Activated naive CD4-positive, alpha-beta T cell treated with anti-CD3 and anti-CD28 coated beads, Interleukin-2, amount 50 U/mL, for 72 hours (primary cell): ENCODE measurements around the gene MTTP. TPM values are rescaled to one million over a fixed set of nuclear protein-coding genes. Genes with fewer than 3 reads are reported as not detected.
"Not testable (repeated sequence)": the region's sequence is repeated elsewhere in the genome, so short reads cannot be mapped to it uniquely, and the experiment has no call there.

Experiments used
- ATAC-seq, 2 donors: fragments of 150-1000 bp; cut with Tn5 transposase; 2 replicates each; pipeline ENCODE4 v1.10.0; 2021; ENCODE audit warnings: mild to moderate bottlenecking in 2 of 2, moderate library complexity in 2 of 2
- DNase-seq, 2 donors: peaks; one replicate each; pipeline ENCODE4 v3.0.0; 2021 to 2022; ENCODE audit warnings: low spot score in 2 of 2
- H3K27ac Mint-ChIP-seq, 2 donors: one replicate each; pipeline ENCODE4 v1.8.0; 2022; ENCODE audit warnings: mild to moderate bottlenecking in 2 of 2, mixed read lengths in 2 of 2
- H3K36me3 Mint-ChIP-seq, 2 donors: one replicate each; pipeline ENCODE4 v1.8.0; 2022; ENCODE audit warnings: mixed read lengths in 2 of 2
- H3K9me3 Mint-ChIP-seq, 2 donors: one replicate each; pipeline ENCODE4 v1.8.0; 2022; ENCODE audit warnings: mixed read lengths in 2 of 2
- total RNA-seq, 2 donors: library from RNA; stranded (reverse); gene quantifications; one replicate each; pipeline ENCODE4 v1.2.3, GENCODE V29; 2022

The MTTP gene
- 1 to 10 TPM in 1 of 2 donors, under 1 TPM in 1; 0.10 to 1.2 TPM for total RNA-seq

GRCh38 chr4:99574530-99575324 is at the start of gene MTTP:
Gene MTTP, plus strand, starts transcription at chr4:99574824. Its CDS starts 86 bp downstream, at chr4:99574910.
- Mint-ChIP-seq H3K9me3 (no peaks in the 10 kb centered on the region), H3K36me3 (no peaks in the 10 kb centered on the region), H3K27ac (no peak within 1 kb of the TSS)
- DNase-seq (no peak), ATAC-seq (no peak)

- H3K9me3 Mint-ChIP-seq, result no peaks in the 10 kb centered on the region
- H3K36me3 Mint-ChIP-seq, result no peaks in the 10 kb centered on the region
- ATAC-seq (no peak), DNase-seq (no peak)
- H3K27ac Mint-ChIP-seq, result no peak overlapping the region
These were observed 45.4 kb upstream of the MTTP start for GRCh38 chr4:99529228-99529627.

GRCh38 chr4:99529956-99530355 is 44.7 kb upstream of the MTTP start:
- Mint-ChIP-seq H3K9me3 (no peaks in the 10 kb centered on the region), H3K27ac (no peak overlapping the region), H3K36me3 (no peaks in the 10 kb centered on the region)
- no peak for DNase-seq
- no peak for ATAC-seq

- H3K36me3 Mint-ChIP-seq, H3K9me3 Mint-ChIP-seq, DNase-seq, ATAC-seq, H3K27ac Mint-ChIP-seq: not testable (repeated sequence)
These were observed 39.9 kb upstream of the MTTP start for GRCh38 chr4:99534699-99535098.

- no peak for DNase-seq
- ATAC-seq, result no peak
- no peak overlapping the region for H3K27ac Mint-ChIP-seq
- H3K9me3 Mint-ChIP-seq, result no peaks in the 10 kb centered on the region
- no peaks in the 10 kb centered on the region for H3K36me3 Mint-ChIP-seq
These were observed 38.4 kb upstream of the MTTP start for GRCh38 chr4:99536271-99536670.

- DNase-seq, result no peak
- ATAC-seq, result no peak
- Mint-ChIP-seq H3K27ac (no peak overlapping the region), H3K9me3 (no peaks in the 10 kb centered on the region), H3K36me3 (no peaks in the 10 kb centered on the region)
These were observed 37.8 kb upstream of the MTTP start for GRCh38 chr4:99536848-99537247.

GRCh38 chr4:99537674-99538073 is 37.0 kb upstream of the MTTP start:
- no peaks in the 10 kb centered on the region for H3K36me3 Mint-ChIP-seq
- DNase-seq, result no peak
- no peak for ATAC-seq
- H3K27ac Mint-ChIP-seq, result no peak overlapping the region
- H3K9me3 Mint-ChIP-seq, result no peaks in the 10 kb centered on the region

GRCh38 chr4:99540277-99540939 is 34.2 kb upstream of the MTTP start:
- ATAC-seq, result no peak
- H3K27ac Mint-ChIP-seq, result no peak overlapping the region
- peaks cover 0 to 12% of the 10 kb centered on the region in 2 donors for H3K9me3 Mint-ChIP-seq
- DNase-seq, result no peak
- H3K36me3 Mint-ChIP-seq, result peaks cover 5 to 12% of the 10 kb centered on the region in 2 donors

GRCh38 chr4:99552872-99553271 is 21.8 kb upstream of the MTTP start:
- H3K27ac Mint-ChIP-seq, result no peak overlapping the region
- ATAC-seq (no peak), DNase-seq (no peak)
- no peaks in the 10 kb centered on the region for H3K9me3 Mint-ChIP-seq
- no peaks in the 10 kb centered on the region for H3K36me3 Mint-ChIP-seq

- DNase-seq (peak; percentile 88 to 94), ATAC-seq (peak; percentile 92 to 95)
- Mint-ChIP-seq H3K36me3 (no peaks in the 10 kb centered on the region), H3K9me3 (no peaks in the 10 kb centered on the region), H3K27ac (peak within 1 kb of the TSS; percentile 97 to 98)
These were observed 11.1 kb upstream of the MTTP start, which contains the start of gene TRMT10A for GRCh38 chr4:99563310-99564186. Gene TRMT10A, minus strand, starts transcription at chr4:99564039. Its CDS starts 4,701 bp downstream, at chr4:99559338.

GRCh38 chr4:99564921-99565320 is 9.7 kb upstream of the MTTP start:
- Mint-ChIP-seq H3K27ac (peak overlapping the region in 1 of 2 donors; percentile 97), H3K36me3 (no peaks in the 10 kb centered on the region), H3K9me3 (no peaks in the 10 kb centered on the region)
- ATAC-seq (no peak), DNase-seq (no peak)

- ATAC-seq (no peak), DNase-seq (no peak)
- Mint-ChIP-seq H3K27ac (no peak overlapping the region), H3K36me3 (no peaks in the 10 kb centered on the region), H3K9me3 (no peaks in the 10 kb centered on the region)
These were observed 2.7 kb upstream of the MTTP start for GRCh38 chr4:99571883-99572282.

- no peak for ATAC-seq
- Mint-ChIP-seq H3K9me3 (no peaks in the 10 kb centered on the region), H3K36me3 (no peaks in the 10 kb centered on the region), H3K27ac (no peak overlapping the region)
- DNase-seq, result no peak
These were observed 1.9 kb upstream of the MTTP start for GRCh38 chr4:99572527-99573240.

GRCh38 chr4:99573735-99574368 is 772 bp upstream of the MTTP start:
- H3K9me3 Mint-ChIP-seq, result no peaks in the 10 kb centered on the region
- H3K27ac Mint-ChIP-seq, result no peak overlapping the region
- H3K36me3 Mint-ChIP-seq, result no peaks in the 10 kb centered on the region
- ATAC-seq (no peak), DNase-seq (no peak)

GRCh38 chr4:99578714-99579113 is 4.1 kb downstream of the MTTP start:
- no peak overlapping the region for H3K27ac Mint-ChIP-seq
- no peaks in the 10 kb centered on the region for H3K9me3 Mint-ChIP-seq
- H3K36me3 Mint-ChIP-seq, result no peaks in the 10 kb centered on the region
- no peak for ATAC-seq
- DNase-seq, result no peak

GRCh38 chr4:99585516-99585915 is 10.9 kb downstream of the MTTP start:
- DNase-seq (no peak), ATAC-seq (no peak)
- no peaks in the 10 kb centered on the region for H3K9me3 Mint-ChIP-seq
- H3K36me3 Mint-ChIP-seq, result no peaks in the 10 kb centered on the region
- H3K27ac Mint-ChIP-seq, result no peak overlapping the region
